GM10266 (cell line): Measurements from ENCODE around the gene RNU6-7.

ENCODE experiments used
- DNase-seq: peaks from one replicate; pipeline ENCODE4 v3.0.0; 2012; ENCODE audit errors: extremely low spot score
- CTCF ChIP-seq: IDR thresholded peaks from 2 replicates; pipeline ENCODE4 v1.5.1; 2012; ENCODE audit warnings: mild to moderate bottlenecking, low read depth; ENCODE audit not compliant: control insufficient read depth, insufficient read depth; ENCODE audit errors: missing control alignments

RNU6-7 gene

GRCh38 chr14:32244404-32244803 is 42.6 kb downstream of the RNU6-7 start:
- DNase-seq, result no peak

GRCh38 chr14:32246751-32247150 is 44.9 kb downstream of the RNU6-7 start:
- DNase-seq, result no peak
- no peak for TF ChIP-seq CTCF

More at GRCh38 chr14:32244404-32244803, 42.6 kb downstream of the RNU6-7 start:
- TF ChIP-seq CTCF, result peak; percentile 17

DNA sequence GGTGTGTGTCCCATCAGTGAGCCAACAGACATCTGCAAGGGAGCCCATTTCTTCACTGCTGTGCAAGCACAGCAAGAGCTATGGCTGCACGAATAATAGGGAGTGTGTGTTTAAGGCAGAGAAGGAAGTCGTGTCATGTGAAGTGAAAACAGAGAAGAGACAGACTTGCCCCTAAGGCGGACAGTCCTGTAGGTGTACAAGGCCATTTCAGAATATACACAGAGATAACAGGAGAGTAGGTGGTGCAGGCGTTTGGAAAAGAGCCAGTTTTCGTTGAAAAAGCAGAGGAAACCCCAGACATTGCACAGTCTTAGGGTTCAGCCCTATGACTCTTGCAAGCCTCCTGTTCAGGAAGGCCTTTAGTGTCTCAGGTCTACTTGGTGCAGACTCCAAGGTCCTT is 47.5 kb downstream of the RNU6-7 start:
- DNase-seq, result no peak
- TF ChIP-seq CTCF, result no peak

DNA sequence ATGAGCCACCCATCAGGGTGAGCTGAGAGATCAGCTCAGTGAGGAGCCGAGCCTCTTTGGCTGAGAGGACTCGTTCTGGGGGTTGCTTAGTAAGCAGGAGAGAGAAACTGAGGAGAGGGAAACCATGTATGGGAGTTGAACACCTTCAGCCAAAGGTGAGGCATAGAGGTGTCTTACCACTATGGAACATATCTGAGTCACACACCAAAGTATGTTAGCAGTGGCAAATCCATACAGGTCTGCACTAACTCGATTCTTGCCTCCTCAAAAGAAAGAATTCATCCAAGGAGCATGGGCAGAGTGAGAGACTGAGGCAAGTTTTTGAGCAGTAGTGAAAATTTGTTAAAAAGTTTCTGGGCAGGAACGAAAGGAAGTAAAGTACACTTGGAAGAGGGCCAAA is 47.9 kb downstream of the RNU6-7 start:
- TF ChIP-seq CTCF, result no peak
- DNase-seq, result no peak

GRCh38 chr14:32250681-32251080 is 48.8 kb downstream of the RNU6-7 start:
- TF ChIP-seq CTCF, result no peak
- DNase-seq, result no peak

DNA sequence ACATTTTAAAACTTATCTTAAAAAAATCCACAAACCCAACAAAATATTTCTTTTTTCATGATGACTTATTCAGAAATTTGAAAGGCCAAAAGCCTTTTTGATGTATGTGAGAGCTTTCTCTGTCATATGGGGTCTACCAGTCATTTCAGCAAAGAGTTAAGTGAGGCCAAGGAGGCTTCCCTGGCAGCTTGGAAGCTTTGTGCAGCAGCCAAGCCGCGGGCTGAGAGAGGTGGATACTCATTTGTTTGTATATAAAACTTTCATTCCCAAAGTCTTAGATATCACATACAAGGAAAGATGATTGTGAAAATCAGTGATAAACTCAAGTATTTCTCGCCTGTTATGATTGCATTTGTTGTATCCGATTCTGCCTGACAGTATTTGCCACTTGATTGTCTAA is 49.7 kb downstream of the RNU6-7 start:
- DNase-seq, result no peak
- no peak for TF ChIP-seq CTCF
